GM19193 (cell line): Measurements from ENCODE around the gene MANF.

Experiments used
- POLR2A ChIP-seq: IDR thresholded peaks from 4 replicates; pipeline ENCODE4 v1.6.1; 2011; ENCODE audit not compliant: insufficient read depth, insufficient read length; ENCODE audit errors: extremely low read depth

The MANF gene

DNA sequence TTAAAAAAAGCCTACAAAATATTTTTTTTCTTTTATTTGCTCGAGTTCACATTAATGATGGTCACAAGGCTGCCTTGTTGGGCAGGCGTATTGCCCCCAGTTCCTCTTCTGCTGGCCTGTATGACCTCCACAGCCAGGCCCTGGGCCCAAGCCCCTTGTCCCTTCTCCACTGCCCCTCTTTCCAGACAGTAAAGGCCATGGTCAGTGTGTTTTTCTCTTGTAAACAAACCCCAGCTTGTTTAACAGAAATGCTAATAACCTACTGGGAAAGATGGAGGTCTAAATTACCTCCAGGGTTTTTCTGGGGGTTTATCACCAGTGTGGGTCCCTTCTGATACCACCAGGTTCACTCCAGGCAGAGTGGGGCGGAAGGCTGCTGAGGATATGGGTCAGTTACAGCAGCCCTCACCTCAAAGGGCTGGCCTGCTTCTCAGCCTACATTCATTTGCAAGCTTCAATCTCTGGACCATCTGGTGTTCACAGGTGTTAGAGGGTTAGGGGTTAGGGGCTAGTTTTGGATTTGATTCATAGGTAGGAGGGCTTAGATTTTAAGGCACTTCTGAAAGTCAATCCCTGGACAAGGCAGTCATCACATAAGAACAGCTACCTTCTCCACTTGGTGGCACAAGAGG is 2.0 kb upstream of the MANF start:
- no peak for TF ChIP-seq POLR2A

DNA sequence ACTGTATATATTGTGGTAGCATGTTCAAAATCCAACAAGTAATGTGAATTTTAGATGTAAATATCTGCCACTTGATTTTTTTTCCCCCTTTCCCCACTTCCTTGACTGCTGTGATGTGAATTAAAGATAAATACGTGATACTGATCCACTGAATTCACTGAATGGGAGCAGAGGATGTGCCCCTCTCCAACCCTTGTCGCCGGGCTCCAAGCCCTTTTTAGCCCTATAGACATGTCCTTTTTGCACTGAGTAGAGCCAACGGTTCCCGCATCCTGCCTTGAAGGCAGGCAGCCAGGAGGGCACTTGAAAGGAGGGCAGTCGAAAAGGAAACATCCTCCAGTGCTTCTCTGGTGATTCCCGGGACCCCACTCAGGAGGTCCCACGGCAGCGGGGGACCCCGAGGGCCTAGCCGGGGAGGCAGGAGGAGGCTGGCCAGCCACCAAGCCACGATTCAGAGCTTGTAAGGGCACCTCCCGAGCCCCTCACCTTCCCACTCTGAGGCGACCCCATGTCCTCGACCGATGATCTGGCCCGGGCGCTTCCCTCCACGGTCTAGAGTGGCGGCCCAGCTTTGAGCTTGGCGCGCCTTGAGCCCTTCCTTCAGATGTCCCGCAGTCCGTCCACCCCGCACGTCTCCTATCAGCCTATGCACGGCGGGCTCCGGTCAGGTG is 901 bp upstream of the MANF start:
- no peak for TF ChIP-seq POLR2A

DNA sequence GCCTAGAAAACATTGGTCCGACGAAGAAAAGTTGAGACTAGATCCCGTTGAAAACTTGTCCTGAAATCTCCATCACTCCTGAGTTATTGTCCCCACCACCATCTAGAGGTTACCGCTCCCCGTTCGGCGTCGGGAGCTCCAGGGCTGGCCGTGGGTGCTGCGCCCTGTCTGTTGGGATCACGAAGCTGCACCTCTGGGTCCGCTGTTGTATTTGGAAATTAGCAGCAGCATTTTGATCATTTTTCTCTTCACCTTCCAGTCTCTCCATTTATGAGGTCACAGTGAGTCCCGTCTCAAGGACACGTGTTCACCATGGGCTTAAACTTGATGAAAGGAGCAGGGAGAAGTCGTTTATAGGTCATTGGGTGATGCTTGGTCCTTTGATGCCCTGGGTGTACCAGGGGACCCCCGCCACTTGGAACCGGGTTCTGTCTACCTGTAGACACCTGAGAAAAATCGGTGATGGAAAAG is 565 bp downstream of the MANF start:
- TF ChIP-seq POLR2A, result no peak

DNA sequence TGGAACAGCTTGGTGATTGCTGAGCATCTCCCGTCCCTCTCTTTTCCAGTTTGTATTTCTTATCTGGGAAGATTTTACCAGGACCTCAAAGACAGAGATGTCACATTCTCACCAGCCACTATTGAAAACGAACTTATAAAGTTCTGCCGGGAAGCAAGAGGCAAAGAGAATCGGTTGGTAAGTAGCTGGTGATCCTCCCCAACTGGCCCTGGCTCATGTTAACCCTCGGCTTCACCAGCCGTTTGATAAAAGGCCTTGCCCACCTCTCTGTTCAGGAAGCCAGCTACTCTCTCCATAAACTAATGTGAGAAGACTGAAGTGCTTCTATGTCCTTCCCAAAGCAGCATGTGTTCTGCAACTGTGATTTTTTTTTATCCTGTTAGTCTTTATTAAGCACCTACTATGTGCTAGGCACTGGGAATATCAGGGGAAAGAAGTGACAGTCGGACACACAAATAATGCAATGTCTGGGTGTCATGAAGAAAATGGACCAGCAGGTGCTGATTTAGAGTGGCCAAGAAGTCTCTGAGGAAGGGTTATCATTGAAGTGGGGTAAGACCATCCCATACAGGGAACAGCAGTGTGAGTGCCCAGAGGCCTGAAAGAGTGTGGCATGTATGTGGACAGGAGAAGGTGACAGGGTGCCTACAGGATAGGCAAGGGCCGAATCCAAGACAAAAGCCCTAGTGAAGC is 1.2 kb downstream of the MANF start:
- TF ChIP-seq POLR2A, result no peak

DNA sequence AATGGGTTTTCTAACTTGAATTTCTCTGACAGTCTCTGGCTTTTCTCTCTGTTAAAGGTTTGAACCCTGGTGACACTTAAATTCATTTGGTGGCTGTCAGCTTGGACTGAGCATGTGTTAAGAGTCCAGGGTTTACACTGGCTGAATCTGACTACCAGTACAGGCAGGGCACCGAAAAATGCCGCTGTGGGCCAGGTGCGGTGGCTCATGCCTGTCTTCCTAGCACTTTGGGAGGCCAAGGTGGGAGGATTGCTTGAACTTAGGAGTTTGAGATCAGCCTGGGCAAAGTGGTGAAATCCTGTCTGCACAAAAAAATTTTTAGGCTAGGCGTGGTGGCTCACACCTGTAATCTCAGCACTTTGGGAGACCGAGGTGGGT is 1.8 kb downstream of the MANF start:
- TF ChIP-seq POLR2A, result no peak

DNA sequence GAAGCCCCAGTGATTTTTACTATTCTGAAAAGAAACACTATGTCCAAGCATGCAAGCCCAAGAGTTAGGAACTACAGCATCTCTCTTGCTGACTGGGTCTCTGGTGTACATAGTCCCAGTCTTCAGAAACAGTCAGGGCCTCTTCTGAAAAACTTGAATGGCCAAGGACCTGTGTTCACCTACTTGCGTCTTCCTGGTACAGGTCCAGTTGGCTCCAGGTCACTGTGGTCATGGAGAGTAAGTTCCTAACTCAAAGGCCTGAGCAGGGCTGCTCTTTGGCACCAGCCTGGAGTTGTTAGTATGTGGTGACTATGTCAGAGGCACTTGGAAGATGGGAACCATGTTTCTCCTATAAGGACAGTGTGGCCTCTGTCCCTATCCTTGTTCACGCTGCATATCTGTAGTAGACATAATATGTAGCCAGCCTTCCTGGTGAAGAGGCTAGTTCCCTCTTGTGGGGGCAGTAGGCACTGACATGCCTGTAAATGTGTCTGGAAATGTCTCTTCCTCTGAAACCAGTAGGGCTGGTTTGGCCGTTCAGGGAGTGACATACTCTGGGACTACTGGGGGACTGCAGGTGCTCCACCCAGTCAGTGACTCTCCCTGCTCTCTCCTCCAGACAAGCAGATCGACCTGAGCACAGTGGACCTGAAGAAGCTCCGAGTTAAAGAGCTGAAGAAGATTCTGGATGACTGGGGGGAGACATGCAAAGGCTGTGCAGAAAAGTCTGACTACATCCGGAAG is 3.4 kb downstream of the MANF start:
- no peak for TF ChIP-seq POLR2A

DNA sequence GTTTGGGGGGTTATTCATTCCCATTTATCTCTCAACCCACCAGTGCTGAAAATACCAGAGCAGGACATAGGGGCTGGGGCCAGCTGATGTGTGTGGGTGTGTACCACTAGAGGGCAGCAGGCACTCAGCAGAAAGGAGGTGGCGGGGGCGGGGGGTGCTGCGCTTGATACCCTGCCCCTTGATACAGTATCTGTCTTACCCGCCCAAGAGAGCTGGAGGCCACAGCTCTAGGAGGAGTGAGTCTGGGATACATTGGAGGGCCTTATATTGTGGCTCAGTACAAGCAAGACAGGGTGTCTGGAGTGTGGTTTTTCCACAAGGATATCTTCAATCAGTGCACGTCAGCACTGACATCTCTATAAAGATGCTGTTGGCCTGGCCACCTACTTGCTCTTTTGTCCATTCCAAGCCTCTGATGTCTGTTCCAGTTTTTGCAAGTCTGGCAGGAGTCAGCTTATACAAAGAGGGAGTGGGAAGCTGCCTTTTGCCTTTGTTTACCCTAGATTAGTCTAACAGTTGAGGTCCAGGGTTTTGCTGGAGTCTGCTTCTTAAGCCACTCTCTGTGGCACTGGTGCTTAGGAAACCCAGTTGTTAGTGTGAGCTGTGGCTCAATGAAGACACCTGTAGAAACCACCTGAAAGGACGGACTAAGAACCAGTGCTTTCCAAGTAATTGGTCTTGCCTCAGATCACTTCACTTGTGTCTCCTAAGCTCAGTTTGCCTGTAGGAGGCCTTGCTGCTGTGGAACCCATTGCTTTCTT is 4.5 kb downstream of the MANF start:
- peak; percentile 19 for TF ChIP-seq POLR2A

DNA sequence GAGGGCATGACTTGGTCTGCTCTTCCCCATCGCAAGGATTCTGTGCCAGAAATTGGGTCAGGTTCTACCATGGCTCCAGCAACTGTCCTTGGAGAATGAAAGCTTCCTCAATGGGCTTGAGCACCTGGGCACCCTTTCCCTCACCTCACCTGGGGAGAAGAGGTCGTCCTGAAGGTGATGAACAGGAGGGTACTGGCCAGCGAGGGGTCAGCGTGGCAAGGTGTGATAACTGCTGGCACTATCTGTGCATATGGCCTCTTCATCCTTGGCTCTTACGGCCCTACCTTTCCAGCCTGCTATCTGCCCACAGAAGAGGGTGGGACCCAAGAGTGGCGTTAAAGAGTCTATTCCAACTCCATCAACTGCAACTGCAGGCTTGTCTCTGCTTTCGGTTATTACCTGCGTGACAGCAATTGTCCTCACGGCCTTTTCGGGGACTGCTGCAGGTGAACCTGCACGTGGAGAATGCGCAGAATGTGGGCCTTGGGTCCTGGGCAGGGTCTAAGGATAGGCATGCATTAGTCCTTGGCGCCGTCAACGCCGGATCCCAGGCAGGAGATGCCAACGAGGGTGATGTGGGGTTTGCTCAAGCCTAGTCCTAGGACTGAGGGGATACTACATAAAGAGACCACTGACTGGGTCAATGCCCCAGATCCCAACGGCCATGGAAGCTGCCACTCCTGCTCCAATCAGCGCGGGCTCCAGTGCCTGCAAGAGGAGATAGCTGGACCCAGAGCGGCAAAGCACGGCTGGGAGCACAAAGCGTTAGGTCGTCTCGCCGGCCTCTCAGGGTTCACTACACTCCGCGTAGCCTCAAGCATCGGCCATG is 5.4 kb downstream of the MANF start:
- no peak for TF ChIP-seq POLR2A

DNA sequence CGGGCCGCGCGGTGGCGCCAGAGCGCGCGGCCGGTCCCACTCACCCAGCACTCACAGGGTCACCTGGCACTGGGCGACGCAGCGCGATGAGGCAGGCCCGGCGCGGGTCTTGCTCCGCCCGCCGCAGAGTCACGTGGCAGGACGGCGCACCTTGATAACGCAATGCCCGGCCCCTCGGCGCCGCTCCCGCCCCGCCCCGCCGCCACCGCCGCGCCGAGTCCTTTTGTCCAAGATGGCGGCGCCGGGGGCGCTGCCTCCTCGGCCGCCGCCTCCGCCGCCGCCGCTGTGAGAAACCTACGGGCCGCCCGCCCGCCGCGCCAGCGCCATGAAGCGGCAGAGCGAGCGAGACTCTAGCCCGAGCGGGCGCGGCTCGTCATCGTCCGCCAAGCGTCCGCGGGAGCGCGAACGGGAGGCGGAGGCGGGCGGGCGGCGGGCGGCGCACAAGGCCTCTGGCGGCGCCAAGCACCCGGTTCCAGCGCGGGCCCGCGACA is 6.0 kb downstream of the MANF start, which contains the start of gene RBM15B:
RBM15B (plus strand) TSS at position 211 of the 491 bp plus-strand sequence; CDS start at position 326, 115 bp downstream.
- peak; percentile 86 for TF ChIP-seq POLR2A

DNA sequence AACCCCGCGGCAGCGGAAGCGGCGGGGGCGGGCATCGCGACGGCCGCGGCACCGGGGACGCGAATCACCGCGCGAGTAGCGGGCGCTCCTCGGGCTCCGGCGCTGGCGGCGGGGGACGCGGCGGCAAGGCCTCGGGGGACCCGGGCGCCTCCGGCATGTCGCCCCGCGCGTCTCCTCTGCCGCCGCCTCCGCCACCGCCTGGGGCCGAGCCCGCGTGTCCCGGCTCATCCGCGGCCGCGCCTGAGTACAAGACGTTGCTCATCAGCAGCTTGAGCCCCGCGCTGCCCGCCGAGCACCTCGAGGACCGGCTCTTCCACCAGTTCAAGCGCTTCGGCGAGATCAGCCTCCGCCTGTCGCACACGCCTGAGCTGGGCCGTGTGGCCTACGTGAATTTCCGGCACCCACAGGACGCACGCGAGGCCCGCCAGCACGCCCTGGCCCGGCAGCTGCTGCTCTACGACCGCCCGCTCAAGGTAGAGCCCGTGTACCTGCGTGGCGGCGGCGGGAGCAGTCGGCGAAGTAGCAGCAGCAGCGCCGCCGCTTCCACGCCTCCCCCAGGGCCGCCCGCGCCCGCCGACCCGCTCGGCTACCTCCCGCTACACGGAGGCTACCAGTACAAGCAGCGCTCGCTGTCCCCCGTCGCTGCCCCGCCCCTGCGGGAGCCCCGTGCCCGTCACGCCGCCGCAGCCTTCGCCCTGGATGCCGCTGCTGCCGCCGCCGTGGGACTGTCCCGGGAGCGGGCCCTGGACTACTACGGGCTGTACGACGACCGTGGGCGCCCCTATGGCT is 6.7 kb downstream of the MANF start:
- TF ChIP-seq POLR2A, result no peak

DNA sequence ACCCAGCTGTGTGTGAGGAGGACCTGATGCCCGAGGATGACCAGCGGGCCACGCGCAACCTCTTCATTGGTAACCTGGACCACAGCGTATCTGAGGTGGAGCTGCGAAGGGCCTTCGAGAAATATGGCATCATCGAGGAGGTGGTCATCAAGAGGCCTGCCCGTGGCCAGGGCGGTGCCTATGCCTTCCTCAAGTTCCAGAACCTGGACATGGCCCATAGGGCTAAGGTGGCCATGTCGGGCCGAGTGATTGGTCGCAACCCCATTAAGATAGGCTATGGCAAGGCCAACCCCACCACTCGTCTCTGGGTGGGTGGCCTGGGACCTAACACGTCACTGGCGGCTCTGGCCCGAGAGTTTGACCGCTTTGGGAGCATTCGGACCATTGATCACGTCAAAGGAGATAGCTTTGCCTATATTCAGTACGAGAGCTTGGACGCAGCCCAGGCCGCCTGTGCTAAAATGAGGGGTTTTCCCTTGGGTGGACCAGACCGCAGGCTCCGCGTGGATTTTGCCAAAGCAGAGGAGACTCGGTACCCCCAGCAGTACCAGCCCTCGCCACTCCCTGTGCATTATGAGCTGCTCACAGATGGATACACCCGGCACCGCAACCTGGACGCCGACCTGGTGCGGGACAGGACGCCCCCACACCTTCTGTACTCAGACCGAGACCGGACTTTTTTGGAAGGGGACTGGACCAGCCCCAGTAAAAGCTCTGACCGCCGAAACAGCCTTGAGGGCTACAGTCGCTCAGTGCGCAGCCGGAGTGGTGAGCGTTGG is 7.5 kb downstream of the MANF start:
- no peak for TF ChIP-seq POLR2A

DNA sequence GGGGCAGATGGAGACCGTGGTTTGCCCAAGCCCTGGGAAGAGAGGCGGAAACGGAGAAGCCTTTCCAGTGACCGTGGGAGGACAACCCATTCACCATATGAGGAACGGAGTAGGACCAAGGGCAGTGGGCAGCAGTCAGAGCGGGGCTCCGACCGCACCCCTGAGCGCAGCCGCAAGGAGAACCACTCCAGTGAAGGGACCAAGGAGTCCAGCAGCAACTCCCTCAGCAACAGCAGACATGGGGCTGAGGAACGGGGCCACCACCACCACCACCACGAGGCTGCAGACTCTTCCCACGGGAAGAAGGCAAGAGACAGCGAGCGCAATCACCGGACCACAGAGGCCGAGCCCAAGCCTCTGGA is 8.0 kb downstream of the MANF start:
- TF ChIP-seq POLR2A, result no peak
